ENCODE measurements around the gene FMO2. TPM values are rescaled to one million over a fixed set of nuclear protein-coding genes. Genes with fewer than 3 reads are reported as not detected.

FMO2 gene
- total and polyA plus RNA-seq, 2 of the 8 experiments (the other 6 are each of a cell fraction or from before 2014, with no cell fraction given) = not detected

DNA sequence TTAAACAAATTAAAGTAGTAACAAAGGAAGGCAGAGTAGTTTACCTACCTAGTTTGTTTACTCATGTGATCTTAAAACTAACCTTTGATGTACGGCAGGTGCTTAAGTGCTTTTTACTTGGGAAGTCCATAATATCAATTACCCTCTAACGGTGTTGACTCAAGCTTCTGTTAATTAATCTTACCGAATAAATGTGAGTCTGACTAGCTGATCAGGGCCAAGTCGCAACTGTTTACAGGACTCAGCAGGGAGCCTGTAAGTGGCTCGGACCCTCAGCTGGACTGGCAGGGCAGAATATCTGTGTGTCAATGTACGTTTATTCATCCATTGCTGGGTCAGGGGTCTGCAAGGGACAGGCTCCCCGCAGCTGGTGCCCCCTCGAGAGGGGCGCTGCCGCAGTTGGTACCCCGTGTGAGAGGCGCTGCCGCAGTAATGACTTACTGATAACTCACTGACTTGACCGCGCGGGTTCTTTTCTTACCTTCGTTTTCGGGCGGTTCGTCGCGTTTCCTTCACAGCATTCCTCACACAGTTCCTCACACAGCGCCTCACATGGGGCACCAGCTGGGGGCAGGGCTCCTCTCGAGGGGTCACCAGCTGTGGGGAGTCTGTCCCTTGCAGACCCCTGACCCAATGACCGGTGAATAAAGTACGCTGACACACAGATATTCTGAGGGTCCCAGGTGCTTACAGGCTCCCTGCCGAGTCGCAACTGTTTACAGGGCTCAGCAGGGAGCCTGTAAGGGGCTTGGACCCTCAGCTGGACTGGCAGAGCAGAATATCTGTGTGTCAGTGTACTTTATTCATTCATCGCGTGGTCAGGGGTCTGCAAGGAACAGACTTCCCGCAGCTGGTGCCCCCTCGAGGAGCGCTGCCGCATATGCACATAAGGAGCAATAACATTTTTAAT, 66.2 kb downstream of the FMO2 start:
- Histone ChIP-seq H4K8ac (ENCODE audit: extremely low read depth, insufficient read depth, low read length) (no peak overlapping the region), H3K9ac (replicated peaks in 1 of 4; ENCODE audit: extremely low read depth in 1 of 4, low read depth in 3 of 4, low read length in 3 of 4) (peak overlapping the region in 1 of 4 experiments; percentile 27; a peak in 2 of 7 replicates), H2AK5ac (ENCODE audit: low read depth, low read length) (no peak overlapping the region), H3K23me2 (ENCODE audit: low read depth, low read length) (no peaks in the 10 kb centered on the region; the same call in 1 of the 2 replicates), H4K20me1 (replicated peaks in 1 of 2; ENCODE audit: control insufficient read depth in 1 of 2, insufficient read depth in 2 of 2, low read length in 2 of 2) (no peaks in the 10 kb centered on the region), H3K4me2 (ENCODE audit: insufficient read depth in 1 of 2, low read depth in 2 of 2, low read length in 2 of 2) (peak overlapping the region; percentile 93 to 95), H3K79me1 (ENCODE audit: low read depth, low read length) (no peaks in the 10 kb centered on the region), H2BK5ac (ENCODE audit: low read depth, low read length) (peak overlapping the region; percentile 52; the same call in 1 of the 2 replicates), H3K79me2 (ENCODE audit: control insufficient read depth in 1 of 2, insufficient read depth in 2 of 2, low read length in 2 of 2) (no peaks in the 10 kb centered on the region), H3K27ac (ENCODE audit: low read depth, low read length) (no peak overlapping the region), H2BK12ac (ENCODE audit: low read depth, low read length) (peak overlapping the region; percentile 71; the same call in 1 of the 2 replicates), H2AFZ (ENCODE audit: low read length) (peak overlapping the region; percentile 60; the same call in 1 of the 2 replicates), H4K91ac (replicated peaks; ENCODE audit: insufficient read length, low read length) (peak overlapping the region; percentile 25), H3K9me3 (ENCODE audit: insufficient read depth in 2 of 2, low read depth in 1 of 2, low read length in 1 of 2) (no peaks in the 10 kb centered on the region), H3K36me3 (ENCODE audit: control insufficient read depth in 2 of 4, insufficient read depth in 4 of 4, low read length in 3 of 4) (no peaks in the 10 kb centered on the region), H3K27me3 (replicated peaks in 1 of 4; ENCODE audit: control insufficient read depth in 3 of 4, extremely low read depth in 1 of 4, insufficient read depth in 3 of 4, low read length in 3 of 4) (peaks cover 0 to 2% (median 0%) of the 10 kb centered on the region in 4 experiments; a peak in 3 of 7 replicates), H3K4ac (replicated peaks; ENCODE audit: insufficient read length, low read depth, low read length) (no peak overlapping the region), H2BK15ac (ENCODE audit: low read length) (no peak overlapping the region), H3K4me1 (replicated peaks in 1 of 4; ENCODE audit: control insufficient read depth in 3 of 4, insufficient read depth in 4 of 4, low read length in 3 of 4) (peaks cover 3 to 12% (median 10%) of the 10 kb centered on the region in 4 experiments), H4K5ac (ENCODE audit: insufficient read length, low read depth, low read length) (no peak overlapping the region), H3K18ac (ENCODE audit: extremely low read depth, low read length) (peak overlapping the region; percentile 68), H3K23ac (ENCODE audit: insufficient read length) (no peak overlapping the region), H2BK20ac (ENCODE audit: low read length) (no peak overlapping the region; the same call in 1 of the 2 replicates), H3K14ac (ENCODE audit: insufficient read length) (no peak overlapping the region), H3K56ac (replicated peaks; ENCODE audit: insufficient read length, low read depth, low read length) (peak overlapping the region; percentile 70), H3K4me3 (ENCODE audit: extremely low read depth in 1 of 4, insufficient read depth in 2 of 4, low read depth in 3 of 4, low read length in 4 of 4) (peak overlapping the region; percentile 19 to 59 (median 56)), H2BK120ac (replicated peaks; ENCODE audit: low read depth, low read length) (no peak overlapping the region)
- FAIRE-seq (no peak), DNase-seq (ENCODE audit: low read depth in 1 of 2, low spot score in 2 of 2) (peak in 1 of 2 experiments; percentile 61)
- CTCF ChIA-PET (ENCODE audit: partially characterized antibody) = interaction anchor here (0.8 to 11.5 kb wide), 24 partner anchors 7 to 285 kb away, joined by 3 to 78 read pairs (median 5); partner anchors contain the start of gene FMO4
- POLR2A ChIA-PET (ENCODE audit: partially characterized antibody) = interaction anchor here (2.2 kb wide), 1 partner anchor 62 kb away, joined by 6 read pairs; the partner anchor contains the start of gene FMO4
- WGBS, 2 experiments (ENCODE audit: extremely low coverage in 1 of 2, insufficient coverage in 1 of 2, insufficient read length in 1 of 2, insufficient replicate concordance in 2 of 2, low coverage in 1 of 2, low lambda C conversion rate in 2 of 2, missing lambda C conversion rate in 1 of 2) = 2% methylated on average over 29 of the region's 34 CpGs; no CpG with 5 or more reads in 1 of the 2 experiments
- TF ChIP-seq GTF2F1 (IDR thresholded peaks at IDR 0.05; ENCODE audit: borderline replicate concordance, low read depth, low read length) = no peak

All from H1 (cell line).